ENCODE results near the gene TRMT61A. TPM values are rescaled to one million over a fixed set of nuclear protein-coding genes. Genes with fewer than 3 reads are reported as not detected.

TRMT61A gene
- total and polyA plus RNA-seq, 2 of the 13 experiments (the other 11 are each of a cell fraction or from before 2014, with no cell fraction given), result 6.5 to 13.6 TPM

DNA sequence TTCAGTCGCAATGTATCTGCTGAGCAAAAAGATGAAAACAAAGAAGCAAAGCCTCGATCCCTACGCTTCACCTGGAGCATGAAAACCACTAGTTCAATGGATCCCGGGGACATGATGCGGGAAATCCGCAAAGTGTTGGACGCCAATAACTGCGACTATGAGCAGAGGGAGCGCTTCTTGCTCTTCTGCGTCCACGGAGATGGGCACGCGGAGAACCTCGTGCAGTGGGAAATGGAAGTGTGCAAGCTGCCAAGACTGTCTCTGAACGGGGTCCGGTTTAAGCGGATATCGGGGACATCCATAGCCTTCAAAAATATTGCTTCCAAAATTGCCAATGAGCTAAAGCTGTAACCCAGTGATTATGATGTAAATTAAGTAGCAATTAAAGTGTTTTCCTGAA is 26.1 kb upstream of the TRMT61A start:
- in situ Hi-C loops (cut with HindIII; ENCODE audit: extremely low pct_ligation_motif_present, low pct_unique_long_range_greater_than_20kb) (loop anchor here (5.0 kb wide), 1 partner anchor 44 kb away; no protein-coding TSS in a partner anchor), intact Hi-C loops (cut with micrococcal nuclease; ENCODE audit: unreplicated experiment) (loop anchor here (5.0 kb wide), 1 partner anchor 1196 kb away; the partner anchor contains the start of gene MOK)
- no peak overlapping the region for H2AFZ ChIP-seq (ENCODE audit: low read length)
- ChIA-PET POLR2A (no interaction called here), CTCF (ENCODE audit: low intra/inter-chr PET ratio, low total read pairs) (no interaction called here)
- BruUV-seq (replicated peaks), result no TSS peak
- H3K4me3 ChIP-seq (replicated peaks in 1 of 3; ENCODE audit: insufficient read depth in 1 of 3, low read depth in 2 of 3, low read length in 3 of 3), result no peak overlapping the region
- no peak overlapping the region for H3K27ac ChIP-seq (ENCODE audit: extremely low read length, insufficient read depth, low read length)
- peaks cover 22 to 53% of the 10 kb centered on the region in 2 experiments for H3K36me3 ChIP-seq (replicated peaks in 1 of 2; ENCODE audit: control insufficient read depth in 1 of 2, insufficient read depth in 2 of 2, low read length in 2 of 2)
- H3K9me3 ChIP-seq (ENCODE audit: low read length), result no peaks in the 10 kb centered on the region
- peaks cover 8% of the 10 kb centered on the region for H3K4me1 ChIP-seq (ENCODE audit: insufficient read depth, low read length)
- DNase-seq (ENCODE audit: low spot score) (no peak), FAIRE-seq (no peak), ATAC-seq (no peak)
- no peaks in the 10 kb centered on the region for H3K79me2 ChIP-seq (ENCODE audit: insufficient read depth, low read length)
- no peak overlapping the region for H3K9ac ChIP-seq (ENCODE audit: insufficient read depth, low read depth, low read length)
- no peaks in the 10 kb centered on the region for H3K27me3 ChIP-seq (ENCODE audit: control insufficient read depth in 1 of 2, insufficient read depth in 2 of 2, low read length in 2 of 2)
- TF ChIP-seq, protein P1, sequence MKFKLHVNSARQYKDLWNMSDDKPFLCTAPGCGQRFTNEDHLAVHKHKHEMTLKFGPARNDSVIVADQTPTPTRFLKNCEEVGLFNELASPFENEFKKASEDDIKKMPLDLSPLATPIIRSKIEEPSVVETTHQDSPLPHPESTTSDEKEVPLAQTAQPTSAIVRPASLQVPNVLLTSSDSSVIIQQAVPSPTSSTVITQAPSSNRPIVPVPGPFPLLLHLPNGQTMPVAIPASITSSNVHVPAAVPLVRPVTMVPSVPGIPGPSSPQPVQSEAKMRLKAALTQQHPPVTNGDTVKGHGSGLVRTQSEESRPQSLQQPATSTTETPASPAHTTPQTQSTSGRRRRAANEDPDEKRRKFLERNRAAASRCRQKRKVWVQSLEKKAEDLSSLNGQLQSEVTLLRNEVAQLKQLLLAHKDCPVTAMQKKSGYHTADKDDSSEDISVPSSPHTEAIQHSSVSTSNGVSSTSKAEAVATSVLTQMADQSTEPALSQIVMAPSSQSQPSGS (CRISPR knock-in tag; IDR thresholded peaks at IDR 0.05), result no peak
- TF ChIP-seq CHD4 (IDR thresholded peaks at IDR 0.05; ENCODE audit: borderline replicate concordance, low read length) (no peak), MED8 (CRISPR knock-in tag; IDR thresholded peaks at IDR 0.05; ENCODE audit: insufficient replicate concordance) (no peak), GTF2F1 (IDR thresholded peaks at IDR 0.05; ENCODE audit: low read length) (no peak), ZNF333 (CRISPR knock-in tag; IDR thresholded peaks at IDR 0.05; ENCODE audit: borderline replicate concordance) (no peak), POLR2A (IDR thresholded peaks at IDR 0.05; ENCODE audit: insufficient read depth in 1 of 2, low read depth in 2 of 2, low read length in 2 of 2) (no peak), ZKSCAN5 (CRISPR knock-in tag; IDR thresholded peaks at IDR 0.05) (no peak), MEIS1 (CRISPR knock-in tag; IDR thresholded peaks at IDR 0.05; ENCODE audit: borderline replicate concordance) (no peak), RFX1 (IDR thresholded peaks at IDR 0.05) (no peak)
- TF ChIP-seq, protein P2, sequence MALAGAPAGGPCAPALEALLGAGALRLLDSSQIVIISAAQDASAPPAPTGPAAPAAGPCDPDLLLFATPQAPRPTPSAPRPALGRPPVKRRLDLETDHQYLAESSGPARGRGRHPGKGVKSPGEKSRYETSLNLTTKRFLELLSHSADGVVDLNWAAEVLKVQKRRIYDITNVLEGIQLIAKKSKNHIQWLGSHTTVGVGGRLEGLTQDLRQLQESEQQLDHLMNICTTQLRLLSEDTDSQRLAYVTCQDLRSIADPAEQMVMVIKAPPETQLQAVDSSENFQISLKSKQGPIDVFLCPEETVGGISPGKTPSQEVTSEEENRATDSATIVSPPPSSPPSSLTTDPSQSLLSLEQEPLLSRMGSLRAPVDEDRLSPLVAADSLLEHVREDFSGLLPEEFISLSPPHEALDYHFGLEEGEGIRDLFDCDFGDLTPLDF (CRISPR knock-in tag; IDR thresholded peaks at IDR 0.05), result no peak
- no peaks in the 10 kb centered on the region for H4K20me1 ChIP-seq (ENCODE audit: insufficient read depth, low read length)
- no peak overlapping the region for H3K4me2 ChIP-seq (ENCODE audit: low read depth, low read length)
- WGBS (ENCODE audit: low lambda C conversion rate), result 97% methylated on average over 18 of the region's 18 CpGs
